ENCODE results near the gene BRD3.

The BRD3 gene

GRCh38 chr9:134069480-134070399 lies 1.9 kb upstream of the BRD3 start:
- peaks cover 18 to 35% (median 27%) of the 10 kb centered on the region in 10 experiments for H3K4me1 ChIP-seq
- H3K9me3 ChIP-seq (replicated peaks in 1 of 11), result peaks cover 0 to 7% (median 4%) of the 10 kb centered on the region in 11 experiments; a peak in 7 of 22 replicates
- H3K27me3 ChIP-seq, result peaks cover 0 to 14% (median 4%) of the 10 kb centered on the region in 11 experiments; a peak in 11 of 22 replicates
- no peak overlapping the region for H3K27ac ChIP-seq
- H3K4me2 ChIP-seq, result peak overlapping the region; percentile 56 to 89 (median 80)
- H3K9ac ChIP-seq, result peak overlapping the region in 3 of 11 experiments; percentile 89 to 99 (median 95); a peak in 3 of 22 replicates
- peaks cover 16 to 28% (median 21%) of the 10 kb centered on the region in 11 experiments for H4K20me1 ChIP-seq
- H3K4me3 ChIP-seq, result peak overlapping the region in 4 of 10 experiments; percentile 74 to 98 (median 87); a peak in 4 of 20 replicates
- H3K36me3 ChIP-seq, result peaks cover 0 to 5% (median 0%) of the 10 kb centered on the region in 11 experiments; a peak in 2 of 22 replicates
- no peak for TF ChIP-seq Cebpa-rat (IDR thresholded peaks at IDR 0.05)

GRCh38 chr9:134068744-134069479 lies 1.1 kb upstream of the BRD3 start:
- peaks cover 18 to 43% (median 34%) of the 10 kb centered on the region in 10 experiments for H3K4me1 ChIP-seq
- peaks cover 0 to 13% (median 0%) of the 10 kb centered on the region in 11 experiments; a peak in 5 of 22 replicates for H3K36me3 ChIP-seq
- H3K4me3 ChIP-seq, result peak overlapping the region; percentile 74 to 99 (median 96)
- H3K9ac ChIP-seq, result peak overlapping the region; percentile 89 to 99 (median 95)
- peak overlapping the region; percentile 56 to 89 (median 80) for H3K4me2 ChIP-seq
- H3K27ac ChIP-seq, result peak overlapping the region; percentile 77 to 99 (median 93); a peak in 21 of 22 replicates
- TF ChIP-seq Cebpa-rat (IDR thresholded peaks at IDR 0.05), result no peak
- H3K27me3 ChIP-seq, result peaks cover 0 to 14% (median 4%) of the 10 kb centered on the region in 11 experiments; a peak in 11 of 22 replicates
- H4K20me1 ChIP-seq, result peaks cover 24 to 36% (median 29%) of the 10 kb centered on the region in 11 experiments
- peaks cover 0 to 4% (median 0%) of the 10 kb centered on the region in 11 experiments; a peak in 3 of 22 replicates for H3K9me3 ChIP-seq (replicated peaks in 1 of 11)

DNA sequence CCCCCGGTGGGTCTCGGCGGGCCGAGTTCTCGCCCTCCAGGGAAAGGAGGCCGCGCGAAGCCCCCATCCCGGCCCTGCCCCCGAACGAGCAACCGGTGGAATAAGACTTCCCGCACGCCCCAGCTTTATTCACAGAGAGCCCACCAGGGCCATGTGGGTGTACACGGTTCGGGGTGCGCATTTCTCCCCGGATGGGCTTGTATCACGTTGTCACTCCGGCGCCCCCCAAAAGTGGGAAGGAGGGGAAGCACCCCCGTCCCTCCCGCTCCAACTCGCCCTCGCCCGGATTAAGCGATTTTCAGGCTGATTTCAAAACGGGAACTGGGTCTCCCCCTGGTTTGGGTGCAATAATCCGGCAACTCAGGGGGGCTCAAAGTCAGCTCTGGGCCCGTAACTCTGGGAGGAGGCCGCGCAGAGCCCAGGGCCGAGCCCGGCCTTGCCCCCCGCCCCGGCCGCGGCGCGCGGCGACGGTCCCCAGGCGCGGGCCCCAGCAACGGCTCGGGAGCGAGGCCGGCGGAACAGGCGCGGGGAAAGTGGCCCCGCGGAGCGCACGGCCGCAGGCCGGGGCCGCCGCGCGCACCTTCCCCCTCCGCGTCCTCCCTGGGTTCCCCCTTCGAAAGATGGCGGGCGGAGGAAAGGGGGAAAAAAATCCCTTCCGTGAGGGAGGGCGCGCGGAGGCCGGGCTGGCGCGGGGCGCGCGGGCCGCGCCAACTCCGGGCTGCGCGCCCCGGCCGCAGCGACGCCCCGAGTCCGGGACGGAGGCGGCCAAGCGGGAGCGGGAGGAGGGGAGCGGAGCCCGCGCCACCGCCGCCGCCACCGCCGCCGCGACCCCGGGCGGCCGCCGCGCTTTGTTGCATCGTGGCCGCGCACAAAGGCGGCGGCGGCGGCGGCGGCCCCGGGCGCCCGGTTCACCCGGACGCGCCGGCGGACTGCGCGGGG lies 644 bp downstream of the BRD3 start:
- Histone ChIP-seq H3K9ac (peak overlapping the region; percentile 92 to 99 (median 95)), H3K4me3 (peak overlapping the region; percentile 74 to 99 (median 96)), H3K36me3 (peaks cover 0 to 23% (median 4%) of the 10 kb centered on the region in 11 experiments; a peak in 6 of 22 replicates), H3K4me1 (peaks cover 35 to 61% (median 51%) of the 10 kb centered on the region in 10 experiments), H3K9me3 (replicated peaks in 1 of 11) (no peaks in the 10 kb centered on the region; a peak in 1 of 22 replicates), H3K27me3 (peaks cover 0 to 14% (median 4%) of the 10 kb centered on the region in 11 experiments; a peak in 12 of 22 replicates), H3K4me2 (peak overlapping the region; percentile 92 to 100 (median 98)), H4K20me1 (peaks cover 42 to 53% (median 46%) of the 10 kb centered on the region in 11 experiments), H3K27ac (peak overlapping the region; percentile 85 to 99 (median 96))
- no peak for TF ChIP-seq Cebpa-rat (IDR thresholded peaks at IDR 0.05)

GRCh38 chr9:134066526-134066912 lies 1.3 kb downstream of the BRD3 start:
- peaks cover 0 to 23% (median 4%) of the 10 kb centered on the region in 11 experiments; a peak in 6 of 22 replicates for H3K36me3 ChIP-seq
- peaks cover 48 to 60% (median 53%) of the 10 kb centered on the region in 11 experiments for H4K20me1 ChIP-seq
- H3K4me3 ChIP-seq, result peak overlapping the region; percentile 74 to 99 (median 96)
- no peak for TF ChIP-seq Cebpa-rat (IDR thresholded peaks at IDR 0.05)
- peak overlapping the region; percentile 92 to 100 (median 98) for H3K4me2 ChIP-seq
- peak overlapping the region; percentile 92 to 99 (median 95) for H3K9ac ChIP-seq
- H3K9me3 ChIP-seq (replicated peaks in 1 of 11), result no peaks in the 10 kb centered on the region; a peak in 1 of 22 replicates
- peaks cover 0 to 14% (median 6%) of the 10 kb centered on the region in 11 experiments; a peak in 12 of 22 replicates for H3K27me3 ChIP-seq
- H3K27ac ChIP-seq, result peak overlapping the region; percentile 85 to 99 (median 96); a peak in 21 of 22 replicates
- peaks cover 41 to 67% (median 58%) of the 10 kb centered on the region in 10 experiments for H3K4me1 ChIP-seq

GRCh38 chr9:134065612-134066419 lies 2.0 kb downstream of the BRD3 start:
- peak overlapping the region; percentile 92 to 100 (median 98) for H3K4me2 ChIP-seq
- H3K27ac ChIP-seq, result peak overlapping the region in 9 of 11 experiments; percentile 91 to 99 (median 96); a peak in 19 of 22 replicates
- H3K9ac ChIP-seq, result peak overlapping the region; percentile 92 to 99 (median 95); a peak in 21 of 22 replicates
- no peaks in the 10 kb centered on the region for H3K9me3 ChIP-seq (replicated peaks in 1 of 11)
- peaks cover 0 to 13% (median 6%) of the 10 kb centered on the region in 11 experiments; a peak in 12 of 22 replicates for H3K27me3 ChIP-seq
- peaks cover 55 to 67% (median 60%) of the 10 kb centered on the region in 11 experiments for H4K20me1 ChIP-seq
- peak overlapping the region; percentile 74 to 99 (median 96) for H3K4me3 ChIP-seq
- H3K36me3 ChIP-seq, result peaks cover 0 to 23% (median 4%) of the 10 kb centered on the region in 11 experiments; a peak in 6 of 22 replicates
- peaks cover 48 to 73% (median 65%) of the 10 kb centered on the region in 10 experiments for H3K4me1 ChIP-seq
- no peak for TF ChIP-seq Cebpa-rat (IDR thresholded peaks at IDR 0.05)

- peaks cover 59 to 80% (median 76%) of the 10 kb centered on the region in 10 experiments for H3K4me1 ChIP-seq
- peaks cover 66 to 78% (median 71%) of the 10 kb centered on the region in 11 experiments for H4K20me1 ChIP-seq
- peaks cover 0 to 3% (median under 1%) of the 10 kb centered on the region in 11 experiments; a peak in 8 of 22 replicates for H3K27me3 ChIP-seq
- H3K9me3 ChIP-seq (replicated peaks in 1 of 11), result no peaks in the 10 kb centered on the region
- peak overlapping the region; percentile 92 to 100 (median 98); a peak in 19 of 22 replicates for H3K4me2 ChIP-seq
- H3K9ac ChIP-seq, result peak overlapping the region in 1 of 11 experiments; percentile 99; a peak in 1 of 22 replicates
- no peak overlapping the region for H3K27ac ChIP-seq
- TF ChIP-seq Cebpa-rat (IDR thresholded peaks at IDR 0.05), result no peak
- peaks cover 0 to 23% (median 4%) of the 10 kb centered on the region in 11 experiments; a peak in 6 of 22 replicates for H3K36me3 ChIP-seq
- no peak overlapping the region for H3K4me3 ChIP-seq
Observed at GRCh38 chr9:134064711-134065110, 3.1 kb downstream of the BRD3 start.

Data from BLaER1 treated with 17β-estradiol and CSF1 and Interleukin-3, amounts not matched to agents 10 nM and 100 nM (cell line).